Measurements from ENCODE around the gene TLE6.

DNA sequence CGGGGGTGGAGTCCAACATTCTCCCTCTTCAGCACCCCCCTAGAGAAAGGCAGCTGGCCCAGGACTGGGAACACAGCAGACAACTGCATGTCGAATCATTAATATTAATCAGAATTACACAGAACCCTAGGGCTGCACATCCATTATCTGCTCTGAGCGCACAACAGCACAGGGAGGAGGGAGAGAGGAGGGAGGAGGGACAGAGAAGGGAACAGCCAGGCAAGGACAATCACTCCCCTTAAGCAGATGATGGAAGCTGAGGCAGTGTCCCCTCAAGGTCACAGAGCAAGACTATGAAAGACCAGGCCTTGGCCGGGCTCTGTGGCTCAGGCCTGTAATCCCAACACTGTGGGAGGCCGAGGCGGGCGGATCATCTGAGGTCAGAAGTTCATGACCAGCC, 25.7 kb downstream of the TLE6 start:
- TF ChIP-seq, protein P1, sequence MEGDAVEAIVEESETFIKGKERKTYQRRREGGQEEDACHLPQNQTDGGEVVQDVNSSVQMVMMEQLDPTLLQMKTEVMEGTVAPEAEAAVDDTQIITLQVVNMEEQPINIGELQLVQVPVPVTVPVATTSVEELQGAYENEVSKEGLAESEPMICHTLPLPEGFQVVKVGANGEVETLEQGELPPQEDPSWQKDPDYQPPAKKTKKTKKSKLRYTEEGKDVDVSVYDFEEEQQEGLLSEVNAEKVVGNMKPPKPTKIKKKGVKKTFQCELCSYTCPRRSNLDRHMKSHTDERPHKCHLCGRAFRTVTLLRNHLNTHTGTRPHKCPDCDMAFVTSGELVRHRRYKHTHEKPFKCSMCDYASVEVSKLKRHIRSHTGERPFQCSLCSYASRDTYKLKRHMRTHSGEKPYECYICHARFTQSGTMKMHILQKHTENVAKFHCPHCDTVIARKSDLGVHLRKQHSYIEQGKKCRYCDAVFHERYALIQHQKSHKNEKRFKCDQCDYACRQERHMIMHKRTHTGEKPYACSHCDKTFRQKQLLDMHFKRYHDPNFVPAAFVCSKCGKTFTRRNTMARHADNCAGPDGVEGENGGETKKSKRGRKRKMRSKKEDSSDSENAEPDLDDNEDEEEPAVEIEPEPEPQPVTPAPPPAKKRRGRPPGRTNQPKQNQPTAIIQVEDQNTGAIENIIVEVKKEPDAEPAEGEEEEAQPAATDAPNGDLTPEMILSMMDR (conservative IDR thresholded peaks at IDR 0.05) = no peak
- no peak for TF ChIP-seq ZFX (IDR thresholded peaks at IDR 0.05)
